GM10266 (cell line): ENCODE measurements around the gene NR6A1.
"Not testable (repeated sequence)": the region's sequence is repeated elsewhere in the genome, so short reads cannot be mapped to it uniquely, and the experiment has no call there.

Source experiments
- DNase-seq: peaks from one replicate; pipeline ENCODE4 v3.0.0; 2012; ENCODE audit errors: extremely low spot score
- CTCF ChIP-seq: IDR thresholded peaks from 2 replicates; pipeline ENCODE4 v1.5.1; 2012; ENCODE audit warnings: mild to moderate bottlenecking, low read depth; ENCODE audit not compliant: control insufficient read depth, insufficient read depth; ENCODE audit errors: missing control alignments

Gene NR6A1

DNA sequence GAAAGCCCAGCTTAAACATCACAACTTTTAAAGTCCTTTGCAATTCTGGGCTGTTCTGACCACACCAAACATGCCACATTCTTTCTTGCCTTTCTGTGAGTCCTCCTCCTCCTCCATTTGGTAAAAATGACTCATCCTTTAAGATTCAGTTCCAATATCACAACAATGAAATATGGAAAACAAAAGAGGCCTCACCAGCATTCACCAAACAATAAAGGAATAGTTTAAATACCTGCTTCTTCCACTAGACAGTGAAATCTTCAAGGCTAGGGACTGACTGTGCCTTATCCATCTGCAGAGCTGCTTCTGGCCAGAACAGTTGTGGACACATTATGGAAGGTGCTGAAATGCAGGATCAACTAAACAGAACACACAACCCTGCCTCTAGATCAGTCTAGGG is 36.0 kb downstream of the NR6A1 start:
- DNase-seq: no peak
- TF ChIP-seq CTCF: no peak

GRCh38 chr9:124734741-124735083 is 36.4 kb downstream of the NR6A1 start:
- DNase-seq: not testable (repeated sequence)

DNA sequence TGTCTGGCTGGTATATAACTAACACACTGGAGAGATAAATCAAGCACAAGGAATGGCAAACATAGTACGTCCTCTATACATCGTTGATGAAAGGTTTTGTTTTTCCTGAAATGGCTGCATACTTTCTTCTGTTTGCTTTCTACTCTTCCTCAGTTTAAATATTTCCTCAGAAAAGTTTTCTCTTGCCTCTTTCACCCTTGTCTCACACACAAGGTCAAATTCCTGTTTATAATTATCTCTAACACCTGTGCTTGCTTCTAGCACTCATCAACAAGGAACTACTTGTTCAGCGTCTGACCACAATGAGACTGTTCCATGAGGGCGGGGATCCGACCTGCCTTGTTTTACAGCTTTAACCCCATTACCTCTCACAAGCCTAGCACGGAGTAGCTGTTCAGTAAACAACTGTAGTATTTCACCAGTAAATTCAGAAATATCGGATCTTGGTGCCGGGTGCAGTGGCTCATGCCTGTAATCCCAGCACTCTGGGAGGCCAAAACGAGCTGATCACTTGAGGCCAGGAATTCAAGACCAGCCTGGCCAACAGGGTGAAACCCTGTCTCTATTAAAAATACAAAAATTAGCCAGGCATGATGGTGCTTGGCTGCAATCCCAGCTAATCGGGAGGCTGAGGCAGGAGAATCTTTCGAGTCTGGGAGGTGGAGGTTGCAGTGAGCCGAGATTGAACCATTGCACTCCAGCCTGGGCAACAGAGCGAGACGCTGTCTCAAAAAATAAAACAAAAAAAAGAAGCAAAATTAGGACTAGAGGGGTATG is 37.0 kb downstream of the NR6A1 start:
- no peak for DNase-seq
- no peak for TF ChIP-seq CTCF

DNA sequence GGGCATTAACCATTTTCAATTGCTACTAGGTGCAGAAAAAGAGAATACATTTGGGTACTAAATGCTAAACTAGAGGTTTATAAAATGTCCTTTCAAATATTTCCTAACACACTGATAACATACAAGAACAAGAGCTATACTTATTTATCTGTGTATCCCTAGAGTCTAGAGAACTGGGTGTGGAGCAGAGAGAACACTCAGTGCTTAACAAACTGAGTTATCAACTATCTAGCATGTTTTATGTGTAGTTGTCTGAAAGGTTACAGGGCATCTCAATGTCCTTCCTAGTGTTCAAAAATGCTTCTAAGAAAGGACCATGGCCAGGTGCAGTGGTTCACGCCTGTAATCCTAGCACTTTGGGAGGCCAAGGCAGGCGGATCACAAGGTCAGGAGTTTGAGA is 40.3 kb downstream of the NR6A1 start:
- no peak for TF ChIP-seq CTCF
- no peak for DNase-seq

GRCh38 chr9:124726886-124727285 is 44.2 kb downstream of the NR6A1 start:
- no peak for DNase-seq
- no peak for TF ChIP-seq CTCF

DNA sequence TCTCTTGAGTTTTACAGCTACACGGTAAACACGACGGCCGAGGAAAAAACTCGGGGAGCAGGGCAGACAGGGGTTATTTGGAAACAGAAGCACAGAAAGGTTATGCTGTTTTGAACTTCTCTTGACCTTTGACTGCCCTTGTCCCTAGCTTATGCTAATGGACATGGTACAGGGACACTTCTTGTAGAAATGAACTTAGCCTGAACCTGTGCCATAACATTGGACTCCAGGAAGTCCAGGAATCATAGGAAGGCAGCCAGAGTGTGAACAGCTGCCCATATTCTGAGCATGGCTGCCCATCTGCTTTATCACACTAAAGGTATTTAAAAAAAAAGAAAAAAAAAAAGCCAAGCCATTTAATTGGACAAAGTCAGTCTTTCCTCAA is 46.1 kb downstream of the NR6A1 start:
- TF ChIP-seq CTCF: no peak
- no peak for DNase-seq

DNA sequence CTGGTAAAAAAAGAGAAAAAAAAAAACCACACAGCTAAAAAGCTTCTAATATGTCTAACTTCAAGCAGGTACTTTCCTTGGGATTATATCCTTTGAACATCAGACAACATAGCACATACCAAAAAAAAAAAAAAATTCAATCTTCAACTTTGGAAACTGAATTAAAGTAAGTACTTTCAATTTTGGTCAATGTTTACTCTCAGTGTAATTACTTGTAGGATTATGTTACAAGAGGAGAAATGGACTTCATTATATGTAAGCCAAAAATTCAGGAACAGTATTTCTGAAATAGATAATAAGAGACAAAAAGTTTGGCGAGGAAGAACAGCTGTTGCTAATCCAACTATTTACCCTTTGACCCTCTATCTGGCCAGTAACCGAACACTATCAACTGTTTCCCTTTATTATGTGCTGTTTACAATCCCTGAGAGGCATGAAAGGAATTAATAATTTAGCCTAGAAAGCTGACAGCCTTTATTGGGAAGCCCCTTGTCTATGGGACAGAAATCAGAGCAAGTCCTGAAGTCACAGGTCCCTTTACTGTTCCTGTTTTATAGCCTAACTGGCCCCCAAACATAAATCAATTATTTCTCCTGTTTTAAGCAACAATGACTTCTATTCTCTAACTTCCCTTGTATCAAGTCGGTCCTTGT is 46.6 kb downstream of the NR6A1 start:
- no peak for TF ChIP-seq CTCF
- DNase-seq: no peak
